Endothelial cell (in vitro differentiated cells): Measurements from ENCODE around the gene IL20. TPM values are rescaled to one million over a fixed set of nuclear protein-coding genes. Genes with fewer than 3 reads are reported as not detected.

Source experiments
- DNase-seq: peaks from one replicate; pipeline ENCODE4 v3.0.0; 2021; ENCODE audit warnings: low spot score
- H3K27ac Mint-ChIP-seq: one replicate; pipeline ENCODE4 v1.8.0; 2021; ENCODE audit warnings: mixed read lengths, inconsistent platforms; ENCODE audit not compliant: unreplicated experiment
- H3K27me3 Mint-ChIP-seq: one replicate; pipeline ENCODE4 v1.8.0; 2021; ENCODE audit warnings: mild to moderate bottlenecking, moderate library complexity, mixed read lengths, inconsistent platforms; ENCODE audit not compliant: unreplicated experiment
- H3K36me3 Mint-ChIP-seq: one replicate; pipeline ENCODE4 v1.8.0; 2021; ENCODE audit warnings: mild to moderate bottlenecking, low read depth, mixed read lengths, inconsistent platforms; ENCODE audit not compliant: unreplicated experiment
- H3K4me1 Mint-ChIP-seq: one replicate; pipeline ENCODE4 v1.8.0; 2021; ENCODE audit warnings: mild to moderate bottlenecking, mixed read lengths, inconsistent platforms; ENCODE audit not compliant: unreplicated experiment
- H3K4me3 Mint-ChIP-seq: one replicate; pipeline ENCODE4 v1.8.0; 2021; ENCODE audit warnings: mild to moderate bottlenecking, mixed read lengths, inconsistent platforms; ENCODE audit not compliant: unreplicated experiment
- H3K9me3 Mint-ChIP-seq: one replicate; pipeline ENCODE4 v1.8.0; 2021; ENCODE audit warnings: mixed read lengths, inconsistent platforms; ENCODE audit not compliant: unreplicated experiment
- long read RNA-seq: library from polyadenylated mRNA; unstranded; transcript quantifications from one replicate; pipeline ENCODE4 v2.0.0, GENCODE V29; 2020; ENCODE audit not compliant: unreplicated experiment
- total RNA-seq: library from RNA; stranded (reverse); fragmentation: NEBNext Ultra II Directional; extraction: Animal tissue kit (Norgen Biotek cat#: 25700); gene quantifications from one replicate; pipeline ENCODE4 v1.2.1, GENCODE V29; 2021; ENCODE audit not compliant: unreplicated experiment
- TF ChIP-seq, protein P1 (sequence below): fragments of 200-600 bp; sonication (generic); IDR thresholded peaks from one replicate; pipeline ENCODE4 v1.5.0; 2021; ENCODE audit warnings: antibody characterized with exemption; ENCODE audit not compliant: unreplicated experiment

The IL20 gene, protein sequence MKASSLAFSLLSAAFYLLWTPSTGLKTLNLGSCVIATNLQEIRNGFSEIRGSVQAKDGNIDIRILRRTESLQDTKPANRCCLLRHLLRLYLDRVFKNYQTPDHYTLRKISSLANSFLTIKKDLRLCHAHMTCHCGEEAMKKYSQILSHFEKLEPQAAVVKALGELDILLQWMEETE
- total RNA-seq = not detected
- long read RNA-seq = 0 reads

DNA sequence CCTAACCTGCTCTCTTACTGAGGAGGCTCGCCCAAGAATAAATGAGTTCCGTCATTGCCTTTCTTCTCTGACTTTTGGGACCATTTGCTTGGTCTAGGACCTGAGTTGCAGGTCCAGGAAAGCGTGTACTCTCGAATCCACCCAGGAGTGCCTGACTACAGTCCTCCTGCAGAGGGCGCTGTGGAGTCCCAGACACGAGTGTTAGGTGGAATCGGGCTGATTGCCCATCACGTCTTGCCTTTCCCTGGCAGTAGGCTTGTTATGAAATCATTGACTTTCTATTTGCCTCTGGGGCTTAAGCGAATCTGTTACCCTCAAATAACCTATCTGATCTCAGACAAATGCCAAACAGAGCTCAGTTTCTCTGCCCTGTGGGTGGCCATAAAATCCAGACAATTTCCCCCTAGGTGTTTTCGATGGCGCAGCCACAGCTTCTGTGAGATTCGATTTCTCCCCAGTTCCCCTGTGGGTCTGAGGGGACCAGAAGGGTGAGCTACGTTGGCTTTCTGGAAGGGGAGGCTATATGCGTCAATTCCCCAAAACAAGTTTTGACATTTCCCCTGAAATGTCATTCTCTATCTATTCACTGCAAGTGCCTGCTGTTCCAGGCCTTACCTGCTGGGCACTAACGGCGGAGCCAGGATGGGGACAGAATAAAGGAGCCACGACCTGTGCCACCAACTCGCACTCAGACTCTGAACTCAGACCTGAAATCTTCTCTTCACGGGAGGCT lies at the start of gene IL20:
Gene IL20, plus strand, starts transcription at position 685 of the 733 bp plus-strand sequence. CDS start 230 bp downstream, outside the sequence.
- TF ChIP-seq, protein P1, sequence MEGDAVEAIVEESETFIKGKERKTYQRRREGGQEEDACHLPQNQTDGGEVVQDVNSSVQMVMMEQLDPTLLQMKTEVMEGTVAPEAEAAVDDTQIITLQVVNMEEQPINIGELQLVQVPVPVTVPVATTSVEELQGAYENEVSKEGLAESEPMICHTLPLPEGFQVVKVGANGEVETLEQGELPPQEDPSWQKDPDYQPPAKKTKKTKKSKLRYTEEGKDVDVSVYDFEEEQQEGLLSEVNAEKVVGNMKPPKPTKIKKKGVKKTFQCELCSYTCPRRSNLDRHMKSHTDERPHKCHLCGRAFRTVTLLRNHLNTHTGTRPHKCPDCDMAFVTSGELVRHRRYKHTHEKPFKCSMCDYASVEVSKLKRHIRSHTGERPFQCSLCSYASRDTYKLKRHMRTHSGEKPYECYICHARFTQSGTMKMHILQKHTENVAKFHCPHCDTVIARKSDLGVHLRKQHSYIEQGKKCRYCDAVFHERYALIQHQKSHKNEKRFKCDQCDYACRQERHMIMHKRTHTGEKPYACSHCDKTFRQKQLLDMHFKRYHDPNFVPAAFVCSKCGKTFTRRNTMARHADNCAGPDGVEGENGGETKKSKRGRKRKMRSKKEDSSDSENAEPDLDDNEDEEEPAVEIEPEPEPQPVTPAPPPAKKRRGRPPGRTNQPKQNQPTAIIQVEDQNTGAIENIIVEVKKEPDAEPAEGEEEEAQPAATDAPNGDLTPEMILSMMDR = peak; percentile 95
- Mint-ChIP-seq H3K4me3 (no peak within 1 kb of the TSS), H3K36me3 (no peaks in the 10 kb centered on the region), H3K27ac (no peak within 1 kb of the TSS), H3K27me3 (peaks cover 2% of the 10 kb centered on the region), H3K4me1 (no peaks in the 10 kb centered on the region), H3K9me3 (no peaks in the 10 kb centered on the region)
- DNase-seq = peak; percentile 88

DNA sequence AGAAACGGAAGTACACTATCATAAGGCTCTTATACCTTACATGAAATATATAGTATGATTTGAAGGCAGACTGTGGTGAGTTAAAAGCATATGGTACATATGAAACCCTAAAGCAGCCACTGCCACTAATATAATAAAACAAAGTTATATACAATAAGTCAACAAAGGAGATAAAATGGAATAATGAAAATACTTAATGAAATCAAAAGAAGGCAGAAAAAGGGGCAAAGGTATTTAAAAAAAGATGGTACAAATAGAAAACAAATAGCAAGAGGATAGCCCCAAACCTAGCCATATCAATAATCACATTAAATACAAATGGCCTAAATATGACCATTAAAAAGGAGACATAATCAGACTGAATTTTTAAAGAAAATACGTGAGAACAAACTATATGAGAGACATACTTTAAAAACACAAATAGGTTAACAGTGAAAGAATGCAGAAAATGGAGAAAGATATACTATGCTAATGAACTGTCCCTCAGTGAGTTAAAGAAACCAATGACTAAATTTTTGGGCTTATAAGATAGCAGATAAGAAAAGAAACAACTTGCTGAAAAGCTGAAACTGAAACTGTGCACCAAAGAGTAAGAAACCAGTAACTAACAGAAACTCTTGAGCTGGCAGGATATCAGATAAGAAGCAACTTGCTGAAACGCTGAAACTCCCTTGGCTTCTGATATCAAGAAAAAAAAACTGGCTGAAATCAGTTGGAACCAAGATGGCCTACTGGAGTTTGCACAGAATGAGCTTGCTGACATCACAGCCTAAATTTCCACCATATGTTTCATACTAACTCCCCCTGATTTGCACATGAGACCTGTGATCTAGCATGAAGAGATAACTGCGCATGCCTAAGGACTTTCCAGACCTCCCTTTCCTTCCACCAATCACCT lies 48.8 kb upstream of the IL20 start:
- TF ChIP-seq, protein P1 = no peak
- no peaks in the 10 kb centered on the region for H3K9me3 Mint-ChIP-seq
- peaks cover 4% of the 10 kb centered on the region for H3K4me1 Mint-ChIP-seq
- no peak overlapping the region for H3K27ac Mint-ChIP-seq
- no peak overlapping the region for H3K4me3 Mint-ChIP-seq
- no peaks in the 10 kb centered on the region for H3K27me3 Mint-ChIP-seq
- no peak for DNase-seq
- no peaks in the 10 kb centered on the region for H3K36me3 Mint-ChIP-seq

DNA sequence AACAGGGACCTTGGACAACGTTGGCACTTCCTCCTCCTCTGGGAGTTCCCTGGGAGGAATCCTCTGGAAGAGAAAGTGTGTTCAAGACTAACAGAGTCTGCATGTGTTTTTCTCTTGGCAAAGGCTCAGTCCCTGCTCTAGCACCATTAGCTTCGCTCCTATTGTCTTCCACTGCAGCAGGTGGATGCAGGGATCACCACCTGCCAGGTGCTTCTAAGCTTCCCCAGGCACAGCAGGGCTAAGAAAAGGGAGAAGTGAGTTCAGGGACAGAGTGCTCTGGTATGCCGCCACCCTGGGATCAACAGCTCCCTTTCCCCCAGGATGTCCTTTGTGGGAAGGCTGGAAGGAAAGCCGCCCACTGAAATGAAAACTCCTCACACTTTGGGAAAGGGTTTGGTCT lies 43.9 kb upstream of the IL20 start:
- Mint-ChIP-seq H3K27ac (no peak overlapping the region), H3K27me3 (no peaks in the 10 kb centered on the region), H3K4me1 (peaks cover 17% of the 10 kb centered on the region), H3K9me3 (no peaks in the 10 kb centered on the region), H3K36me3 (no peaks in the 10 kb centered on the region), H3K4me3 (no peak overlapping the region)
- DNase-seq = no peak
- TF ChIP-seq, protein P1 = no peak

DNA sequence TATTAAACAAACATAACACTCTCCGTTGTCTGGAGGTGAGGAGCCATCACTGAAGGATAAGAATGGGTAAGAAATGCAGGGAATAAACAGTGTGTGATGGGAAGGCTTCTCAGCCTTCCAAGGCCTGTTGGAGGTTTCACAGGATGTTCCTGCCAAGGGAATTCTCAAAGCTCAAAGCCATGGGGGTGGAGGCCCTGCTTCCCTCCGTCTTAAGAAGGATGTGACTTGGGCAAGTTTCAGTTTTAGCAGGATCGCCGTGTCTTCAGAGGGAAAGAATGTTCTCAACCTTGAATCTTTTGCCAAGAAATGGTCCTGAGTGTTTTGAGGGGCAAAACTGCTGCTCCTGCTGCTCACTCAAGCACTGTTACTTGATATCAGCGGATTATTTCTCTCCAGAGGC lies 41.7 kb upstream of the IL20 start:
- Mint-ChIP-seq H3K4me1 (peaks cover 21% of the 10 kb centered on the region), H3K36me3 (no peaks in the 10 kb centered on the region), H3K4me3 (no peak overlapping the region), H3K27me3 (no peaks in the 10 kb centered on the region), H3K27ac (no peak overlapping the region), H3K9me3 (no peaks in the 10 kb centered on the region)
- TF ChIP-seq, protein P1 = no peak
- DNase-seq = no peak
